HL-60 (cell line): ENCODE results near the gene NT5DC2.

Experiments used
- DNase-seq, 2 experiments: peaks; one replicate each; pipeline ENCODE4 v3.0.0-alpha.2; 2010 to 2020; ENCODE audit warnings: low read depth in 1 of 2, low spot score in 1 of 2
- H3K27ac ChIP-seq: fragments of 250-450 bp; sonication (Bioruptor Pico); replicated peaks from 2 replicates; pipeline ENCODE4 v1.5.1; 2020; ENCODE audit warnings: mild to moderate bottlenecking, moderate library complexity
- H3K27me3 ChIP-seq: fragments of 250-450 bp; sonication (Bioruptor Pico); 2 replicates; pipeline ENCODE4 v1.5.1; 2021; ENCODE audit warnings: mild to moderate bottlenecking, moderate library complexity; ENCODE audit not compliant: insufficient read depth, poor library complexity, severe bottlenecking
- H3K4me3 ChIP-seq: replicated peaks from 2 replicates; pipeline ENCODE4 v1.5.1; 2011; ENCODE audit warnings: mild to moderate bottlenecking, control low read depth, low read length; ENCODE audit not compliant: insufficient read depth
- GABPA ChIP-seq: IDR thresholded peaks from 2 replicates; pipeline ENCODE4 v1.6.1; 2012; ENCODE audit warnings: low read depth
- POLR2AphosphoS5 ChIP-seq: IDR thresholded peaks from 2 replicates; pipeline ENCODE4 v1.6.1; 2012; ENCODE audit warnings: low read depth
- SPI1 ChIP-seq: IDR thresholded peaks from 2 replicates; pipeline ENCODE4 v1.6.1; 2012; ENCODE audit warnings: low read depth, mild to moderate bottlenecking, borderline replicate concordance
- TF ChIP-seq, protein P1 (sequence below): IDR thresholded peaks from one replicate; pipeline ENCODE4 v1.5.1; 2011; ENCODE audit warnings: low read length, control low read depth, inconsistent platforms; ENCODE audit not compliant: insufficient read depth
- TF ChIP-seq, protein P2 (sequence below): IDR thresholded peaks from 2 replicates; pipeline ENCODE4 v1.6.1; 2012; ENCODE audit warnings: low read depth; ENCODE audit not compliant: insufficient replicate concordance

The NT5DC2 gene

DNA sequence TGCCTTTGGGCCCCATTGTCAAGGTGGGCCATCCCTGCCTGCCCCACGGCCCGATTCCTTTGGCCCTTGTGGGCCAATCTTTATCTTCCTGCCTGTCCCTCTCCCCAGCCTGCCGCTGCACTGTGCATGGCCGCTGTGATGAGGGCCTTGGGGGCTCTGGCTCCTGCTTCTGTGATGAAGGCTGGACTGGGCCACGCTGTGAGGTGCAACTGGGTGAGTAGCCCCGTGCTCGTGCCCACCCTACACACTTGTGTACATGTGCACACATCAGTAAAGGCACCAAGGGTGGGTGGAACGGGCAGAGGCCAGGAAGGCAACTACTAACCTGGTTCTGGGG lies 12.2 kb downstream of the NT5DC2 start:
- no peak for DNase-seq
- TF ChIP-seq, protein P1, sequence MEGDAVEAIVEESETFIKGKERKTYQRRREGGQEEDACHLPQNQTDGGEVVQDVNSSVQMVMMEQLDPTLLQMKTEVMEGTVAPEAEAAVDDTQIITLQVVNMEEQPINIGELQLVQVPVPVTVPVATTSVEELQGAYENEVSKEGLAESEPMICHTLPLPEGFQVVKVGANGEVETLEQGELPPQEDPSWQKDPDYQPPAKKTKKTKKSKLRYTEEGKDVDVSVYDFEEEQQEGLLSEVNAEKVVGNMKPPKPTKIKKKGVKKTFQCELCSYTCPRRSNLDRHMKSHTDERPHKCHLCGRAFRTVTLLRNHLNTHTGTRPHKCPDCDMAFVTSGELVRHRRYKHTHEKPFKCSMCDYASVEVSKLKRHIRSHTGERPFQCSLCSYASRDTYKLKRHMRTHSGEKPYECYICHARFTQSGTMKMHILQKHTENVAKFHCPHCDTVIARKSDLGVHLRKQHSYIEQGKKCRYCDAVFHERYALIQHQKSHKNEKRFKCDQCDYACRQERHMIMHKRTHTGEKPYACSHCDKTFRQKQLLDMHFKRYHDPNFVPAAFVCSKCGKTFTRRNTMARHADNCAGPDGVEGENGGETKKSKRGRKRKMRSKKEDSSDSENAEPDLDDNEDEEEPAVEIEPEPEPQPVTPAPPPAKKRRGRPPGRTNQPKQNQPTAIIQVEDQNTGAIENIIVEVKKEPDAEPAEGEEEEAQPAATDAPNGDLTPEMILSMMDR: no peak
- TF ChIP-seq POLR2AphosphoS5: no peak
- no peak for TF ChIP-seq SPI1
- no peak for TF ChIP-seq GABPA
- TF ChIP-seq, protein P2, sequence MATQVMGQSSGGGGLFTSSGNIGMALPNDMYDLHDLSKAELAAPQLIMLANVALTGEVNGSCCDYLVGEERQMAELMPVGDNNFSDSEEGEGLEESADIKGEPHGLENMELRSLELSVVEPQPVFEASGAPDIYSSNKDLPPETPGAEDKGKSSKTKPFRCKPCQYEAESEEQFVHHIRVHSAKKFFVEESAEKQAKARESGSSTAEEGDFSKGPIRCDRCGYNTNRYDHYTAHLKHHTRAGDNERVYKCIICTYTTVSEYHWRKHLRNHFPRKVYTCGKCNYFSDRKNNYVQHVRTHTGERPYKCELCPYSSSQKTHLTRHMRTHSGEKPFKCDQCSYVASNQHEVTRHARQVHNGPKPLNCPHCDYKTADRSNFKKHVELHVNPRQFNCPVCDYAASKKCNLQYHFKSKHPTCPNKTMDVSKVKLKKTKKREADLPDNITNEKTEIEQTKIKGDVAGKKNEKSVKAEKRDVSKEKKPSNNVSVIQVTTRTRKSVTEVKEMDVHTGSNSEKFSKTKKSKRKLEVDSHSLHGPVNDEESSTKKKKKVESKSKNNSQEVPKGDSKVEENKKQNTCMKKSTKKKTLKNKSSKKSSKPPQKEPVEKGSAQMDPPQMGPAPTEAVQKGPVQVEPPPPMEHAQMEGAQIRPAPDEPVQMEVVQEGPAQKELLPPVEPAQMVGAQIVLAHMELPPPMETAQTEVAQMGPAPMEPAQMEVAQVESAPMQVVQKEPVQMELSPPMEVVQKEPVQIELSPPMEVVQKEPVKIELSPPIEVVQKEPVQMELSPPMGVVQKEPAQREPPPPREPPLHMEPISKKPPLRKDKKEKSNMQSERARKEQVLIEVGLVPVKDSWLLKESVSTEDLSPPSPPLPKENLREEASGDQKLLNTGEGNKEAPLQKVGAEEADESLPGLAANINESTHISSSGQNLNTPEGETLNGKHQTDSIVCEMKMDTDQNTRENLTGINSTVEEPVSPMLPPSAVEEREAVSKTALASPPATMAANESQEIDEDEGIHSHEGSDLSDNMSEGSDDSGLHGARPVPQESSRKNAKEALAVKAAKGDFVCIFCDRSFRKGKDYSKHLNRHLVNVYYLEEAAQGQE: no peak

DNA sequence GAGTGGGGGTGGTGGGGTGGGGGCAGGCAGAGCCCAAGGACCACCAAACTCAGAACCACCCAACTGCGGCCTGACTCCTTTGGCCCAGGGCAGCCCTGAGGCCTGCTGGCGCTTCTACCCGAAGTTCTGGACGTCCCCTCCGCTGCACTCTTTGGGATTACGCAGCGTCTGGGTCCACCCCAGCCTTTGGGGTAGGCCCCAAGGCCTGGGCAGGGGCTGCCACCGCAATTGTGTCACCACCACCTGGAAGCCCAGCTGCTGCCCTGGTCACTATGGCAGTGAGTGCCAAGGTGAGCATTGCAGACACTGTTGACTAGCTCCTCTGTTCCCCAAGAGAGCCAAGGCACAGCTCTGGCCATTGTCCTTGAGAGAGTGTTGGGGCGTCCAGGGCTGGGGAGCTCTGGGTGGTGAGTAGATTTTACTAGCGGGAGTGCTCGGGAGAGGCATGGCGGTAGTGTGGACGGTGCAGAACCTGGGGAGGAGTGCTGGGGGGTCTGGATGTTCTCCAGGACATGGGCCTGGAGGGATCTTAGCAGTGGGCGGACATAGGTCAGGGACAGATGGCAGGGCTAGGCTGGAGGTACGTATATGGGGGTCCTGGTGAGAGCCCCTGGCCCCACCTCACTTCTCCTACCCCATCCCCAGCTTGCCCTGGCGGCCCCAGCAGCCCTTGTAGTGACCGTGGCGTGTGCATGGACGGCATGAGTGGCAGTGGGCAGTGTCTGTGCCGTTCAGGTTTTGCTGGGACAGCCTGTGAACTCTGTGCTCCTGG lies 12.8 kb downstream of the NT5DC2 start:
- Histone ChIP-seq H3K4me3 (no peak overlapping the region), H3K27me3 (no peaks in the 10 kb centered on the region), H3K27ac (no peak overlapping the region)
- no peak for DNase-seq
- TF ChIP-seq, protein P1: no peak
- no peak for TF ChIP-seq SPI1
- TF ChIP-seq POLR2AphosphoS5: no peak
- TF ChIP-seq GABPA: no peak
- TF ChIP-seq, protein P2: no peak

More for the DNA sequence above, 12.2 kb downstream of the NT5DC2 start:
- Histone ChIP-seq H3K27me3 (no peaks in the 10 kb centered on the region), H3K27ac (no peak overlapping the region), H3K4me3 (no peak overlapping the region)

DNA sequence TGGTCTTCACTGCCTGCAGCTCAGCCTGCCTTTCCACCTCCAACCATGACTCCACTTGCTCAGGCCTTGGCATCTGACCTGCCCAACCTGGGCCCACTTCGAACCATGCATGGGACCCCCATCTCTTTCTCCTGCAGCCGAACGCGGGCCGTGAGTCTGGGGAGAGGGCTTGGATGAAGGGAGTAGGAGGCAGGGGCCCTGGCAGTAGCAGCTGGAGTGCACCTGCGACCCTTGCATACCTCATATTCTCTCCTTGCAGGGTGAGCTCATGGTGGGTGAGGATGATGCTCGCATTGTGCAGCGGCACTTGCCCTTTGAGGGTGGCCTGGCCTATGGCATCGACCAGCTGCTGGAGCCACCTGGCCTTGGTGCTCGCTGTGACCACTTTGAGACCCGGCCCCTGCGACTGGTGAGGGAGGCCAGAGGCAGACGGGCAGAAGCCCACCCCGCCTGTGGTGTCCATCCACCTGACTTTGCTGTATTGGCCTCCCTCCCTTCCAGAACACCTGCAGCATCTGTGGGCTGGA lies 13.5 kb downstream of the NT5DC2 start:
- no peak for TF ChIP-seq POLR2AphosphoS5
- TF ChIP-seq, protein P1: no peak
- no peak for TF ChIP-seq GABPA
- no peak for TF ChIP-seq SPI1
- TF ChIP-seq, protein P2: no peak
- no peak overlapping the region for H3K4me3 ChIP-seq
- DNase-seq: no peak
- H3K27me3 ChIP-seq: no peaks in the 10 kb centered on the region
- no peak overlapping the region for H3K27ac ChIP-seq
